Fibroblast of lung (primary cell): Measurements from ENCODE around the gene SPATA32.

Source experiments
- CTCF ChIP-seq, 2 donors: IDR thresholded peaks in 1 of 2; conservative IDR thresholded peaks in 1 of 2; 1 replicate in 1 of 2; 2 replicates in 1 of 2; pipeline ENCODE4 v1.5.1; 2011 to 2012; ENCODE audit warnings: low read length in 2 of 2, control low read depth in 1 of 2, inconsistent platforms in 1 of 2, low read depth in 1 of 2, mild to moderate bottlenecking in 1 of 2
- EZH2 ChIP-seq: IDR thresholded peaks from 2 replicates; pipeline ENCODE4 v1.5.1; 2012; ENCODE audit warnings: low read length, control low read depth, mild to moderate bottlenecking; ENCODE audit errors: missing control alignments

DNA sequence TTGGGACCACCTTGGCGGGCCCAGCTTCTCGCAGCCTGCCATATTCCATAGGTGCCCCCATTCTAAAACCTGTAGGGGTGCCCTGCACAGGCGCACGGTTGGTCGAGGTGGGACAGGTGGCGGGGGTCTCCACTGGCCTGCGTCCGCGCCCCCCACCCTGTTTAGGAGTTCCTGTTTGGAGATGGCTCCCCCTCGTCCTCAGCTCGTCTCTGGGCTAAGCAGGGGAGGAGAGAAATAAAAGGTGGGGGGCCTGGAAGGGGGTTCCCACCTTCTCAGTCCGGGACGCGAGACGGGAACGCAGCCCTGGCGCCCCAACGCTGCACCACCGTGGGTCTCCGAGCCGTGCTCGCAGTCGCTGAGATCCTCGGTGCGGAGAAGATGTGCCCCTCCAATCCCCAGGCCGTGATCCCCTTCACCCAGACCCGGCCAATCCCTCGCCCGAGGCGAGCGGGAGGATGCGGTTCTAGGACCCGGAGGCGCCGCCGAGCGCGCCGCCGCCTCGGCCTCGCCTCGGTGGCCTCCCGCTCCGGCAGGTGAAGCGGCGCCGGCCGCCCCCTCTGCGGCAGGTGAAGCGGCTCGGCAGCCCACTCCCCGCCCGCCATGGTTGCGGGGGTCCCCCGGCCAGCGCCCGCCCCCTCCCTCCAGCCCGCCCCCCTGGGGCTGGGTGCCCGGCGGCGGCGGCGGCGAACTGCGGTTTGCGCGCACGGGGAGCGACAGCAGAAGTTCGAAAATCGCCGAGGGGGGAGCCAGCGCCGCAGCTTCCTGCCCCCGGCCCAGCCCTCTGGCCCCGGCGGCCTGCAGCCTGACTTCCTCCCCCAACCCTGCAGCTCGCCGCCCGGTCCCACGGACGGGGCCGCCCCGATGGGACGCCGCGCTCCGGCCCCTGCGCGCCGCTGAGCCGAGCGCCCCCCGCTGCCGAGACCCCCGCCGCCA is 40.5 kb downstream of the SPATA32 start, which contains the start of gene FMNL1:
- TF ChIP-seq CTCF (conservative IDR thresholded peaks at IDR 0.05 in 1 of 2, IDR thresholded peaks at IDR 0.05 in 1 of 2; ENCODE audit: low read depth in 1 of 2, low read length in 2 of 2) (no peak), EZH2 (peak; percentile 93)
